Activated T-cell treated with anti-CD3 and anti-CD28 coated beads, Interleukin-2, amount 50 U/mL, for 1 hour (primary cell): ENCODE results near the gene TRIM9.

Source experiments
- DNase-seq: peaks from one replicate; pipeline ENCODE4 v3.0.0-alpha.2; 2020

TRIM9 gene

DNA sequence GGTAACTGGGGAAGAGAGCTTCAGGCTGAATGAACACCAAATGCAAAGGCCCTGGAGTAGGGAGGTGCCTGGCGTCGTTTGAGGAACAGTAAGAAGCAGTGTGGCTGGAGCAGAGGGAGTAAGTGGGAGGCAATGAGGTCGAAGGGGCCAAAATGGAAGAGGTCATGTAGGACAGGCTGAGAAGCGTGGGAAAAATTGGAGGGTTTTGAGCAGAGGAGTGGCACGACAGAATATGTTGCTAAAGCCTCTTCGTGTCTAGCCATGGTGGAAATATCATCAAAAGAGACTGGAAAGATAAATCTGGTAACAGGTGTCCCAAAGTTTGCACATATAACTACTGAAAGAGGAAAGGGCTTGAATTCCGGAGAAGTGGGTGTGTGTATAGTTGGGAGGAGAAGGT lies 1.9 kb downstream of the TRIM9 start:
- no peak for DNase-seq

DNA sequence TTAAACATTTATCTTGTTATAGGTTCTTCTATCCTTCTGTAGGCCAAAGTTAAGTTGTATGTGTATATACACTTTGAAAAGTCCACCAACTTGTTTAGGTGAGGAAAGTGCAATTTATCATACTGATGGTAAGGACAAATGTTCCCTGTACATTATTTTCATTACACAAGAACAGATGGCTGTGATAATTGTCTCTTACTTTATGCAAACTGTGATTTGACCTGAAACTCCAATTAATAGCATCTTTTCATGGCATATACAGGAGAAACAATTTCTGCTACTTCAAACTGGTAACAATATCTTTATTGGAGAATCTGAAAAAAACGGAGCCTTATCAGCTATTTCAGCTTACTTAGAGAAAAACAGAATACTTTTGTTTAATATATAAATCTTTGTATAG lies 5.6 kb downstream of the TRIM9 start:
- DNase-seq: no peak

DNA sequence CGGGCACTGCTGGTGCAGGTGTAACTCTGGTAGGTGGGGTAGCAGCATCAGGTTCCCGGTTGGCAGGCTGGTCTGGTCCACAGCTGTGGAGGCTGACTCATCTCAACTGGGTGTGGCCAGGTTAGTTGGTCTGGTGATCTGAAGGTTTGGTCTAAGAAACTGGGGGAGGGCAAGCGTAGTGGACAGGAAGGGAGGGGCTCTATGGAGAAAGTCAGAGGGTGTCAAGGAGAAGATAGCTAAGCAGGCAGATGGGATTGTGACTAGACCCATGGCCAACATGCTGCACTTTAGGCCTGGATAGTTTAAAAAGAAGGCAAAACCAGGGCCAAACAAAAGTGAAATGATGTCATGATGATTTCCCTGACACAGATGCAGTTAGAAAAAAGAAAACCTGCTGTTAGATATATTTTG lies 7.9 kb downstream of the TRIM9 start:
- DNase-seq: no peak

DNA sequence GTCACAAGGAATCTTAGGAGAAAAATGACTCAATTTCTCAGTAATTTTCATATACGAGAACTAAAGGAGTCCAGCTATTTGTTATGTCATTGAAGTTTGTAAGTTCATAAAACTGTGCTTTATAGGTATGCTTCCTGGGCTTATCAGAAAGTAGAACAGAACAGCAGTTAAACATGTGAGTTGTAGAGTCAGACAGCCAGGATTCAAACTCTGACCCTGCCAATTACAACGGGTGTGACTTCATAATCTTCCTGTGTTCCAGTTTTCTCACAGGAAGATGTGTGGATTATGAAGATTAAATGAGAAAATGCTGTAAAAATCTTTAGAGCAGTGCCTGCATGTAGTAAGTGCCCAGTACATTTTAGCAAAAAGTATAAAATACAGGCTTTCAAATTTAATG lies 8.9 kb downstream of the TRIM9 start:
- DNase-seq: no peak

DNA sequence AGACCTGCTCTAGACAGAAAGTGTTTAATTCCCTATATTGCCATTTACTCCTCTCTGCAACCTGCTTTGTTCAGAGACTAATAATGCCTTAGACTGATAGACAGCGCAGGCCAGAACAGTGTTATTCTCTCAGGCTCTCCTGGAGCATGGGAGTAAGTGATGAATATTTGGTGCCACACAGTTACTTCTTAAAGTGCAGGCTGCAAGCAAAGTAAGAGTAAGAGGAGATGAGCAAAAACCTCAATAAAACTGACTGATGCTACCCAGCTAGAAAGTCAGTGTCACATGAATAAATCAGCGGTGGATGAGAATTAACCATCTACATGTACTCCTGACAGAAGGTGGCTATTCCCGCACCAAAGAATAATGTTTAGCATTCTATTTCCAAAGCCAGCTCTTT lies 9.9 kb downstream of the TRIM9 start:
- DNase-seq: no peak

DNA sequence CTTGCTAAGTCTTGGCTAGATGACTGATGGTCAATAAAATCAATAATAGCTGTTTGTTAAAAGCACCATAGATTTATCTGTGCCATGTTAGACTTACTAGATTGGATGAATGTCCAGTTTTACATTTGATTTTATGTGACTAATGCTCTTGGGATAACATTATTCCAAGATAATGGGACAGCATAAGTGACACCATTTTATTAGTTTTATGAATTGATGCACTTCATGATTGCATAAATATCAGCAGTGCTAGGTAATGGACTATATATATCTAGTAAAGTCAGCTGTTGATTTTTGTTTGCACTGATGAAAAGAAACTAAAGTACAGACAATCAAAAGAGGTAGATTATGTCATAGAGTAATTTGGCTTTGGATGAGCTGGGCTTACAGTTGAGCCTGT lies 10.4 kb downstream of the TRIM9 start:
- DNase-seq: no peak

DNA sequence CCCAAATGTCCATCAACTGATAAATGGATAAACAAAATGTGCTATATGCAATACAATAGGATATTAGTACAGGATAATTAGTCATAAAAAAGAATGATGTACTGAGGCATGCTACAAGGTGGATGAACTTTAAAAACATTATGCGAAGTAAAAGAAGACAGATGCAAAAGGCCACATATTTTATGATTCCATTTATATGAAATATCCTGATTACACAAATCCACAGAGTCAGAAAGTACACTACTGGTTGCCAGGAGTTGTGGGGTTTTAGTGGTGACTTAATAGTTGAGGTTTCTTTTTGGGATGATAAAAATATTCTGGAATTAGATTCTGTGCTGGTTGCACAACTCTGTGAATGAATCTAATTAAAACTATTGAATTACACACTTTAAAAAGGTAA lies 12.6 kb downstream of the TRIM9 start:
- no peak for DNase-seq

DNA sequence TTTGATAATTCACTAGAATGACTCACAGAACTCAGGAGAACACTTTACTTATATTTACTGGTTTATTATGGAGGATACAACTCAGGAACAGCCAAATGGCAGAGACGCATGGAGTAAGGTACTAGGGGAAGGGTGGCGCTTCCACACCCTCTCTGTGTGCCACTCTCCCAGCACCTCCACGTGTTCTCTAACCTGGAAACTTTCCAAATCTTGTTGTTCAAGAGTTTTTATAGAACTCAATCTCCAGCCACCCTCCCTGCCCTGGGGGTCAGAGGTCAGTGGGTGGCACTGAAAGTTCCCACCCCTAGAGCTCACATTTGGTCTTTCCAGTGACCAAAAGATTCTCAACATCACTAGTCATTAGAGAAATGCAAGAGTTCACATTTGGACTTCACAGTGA lies 13.2 kb downstream of the TRIM9 start:
- no peak for DNase-seq

DNA sequence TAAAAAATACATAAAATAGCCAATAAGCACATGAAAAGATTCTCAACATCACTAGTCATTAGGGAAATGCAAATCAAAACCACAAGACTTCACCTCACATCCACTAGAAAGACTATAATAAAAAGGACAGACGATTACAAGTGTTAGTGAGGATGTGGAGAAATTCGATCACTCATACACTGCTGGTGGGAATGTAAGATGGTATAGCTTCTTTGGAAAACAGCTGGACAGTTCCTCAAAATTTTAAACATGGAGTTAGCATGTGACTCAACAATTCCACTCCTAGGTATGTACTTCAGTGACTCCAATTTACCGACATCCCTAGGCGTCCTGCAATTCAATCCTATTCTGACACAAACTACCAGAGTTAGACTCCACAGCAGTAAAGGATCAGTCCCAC lies 13.7 kb downstream of the TRIM9 start:
- DNase-seq: no peak

DNA sequence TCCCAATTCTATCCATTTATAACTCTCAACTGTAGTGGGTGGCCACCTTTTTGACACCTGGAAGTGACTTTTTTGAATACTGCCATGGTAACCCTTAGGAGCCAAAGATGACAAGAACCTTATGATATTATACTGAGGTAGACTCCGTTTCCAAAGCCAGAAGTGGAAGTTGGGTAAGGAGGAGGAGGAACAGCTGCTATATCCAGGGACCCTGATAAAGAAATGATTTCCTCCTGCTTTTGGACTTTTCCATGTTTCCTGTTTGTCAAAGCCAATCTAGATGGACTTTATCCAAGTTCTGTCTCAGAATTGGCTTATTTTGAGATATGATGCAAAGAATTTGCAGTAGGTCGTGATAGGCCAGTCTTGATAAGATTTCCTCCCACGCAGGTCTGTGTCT lies 14.3 kb downstream of the TRIM9 start:
- DNase-seq: no peak

DNA sequence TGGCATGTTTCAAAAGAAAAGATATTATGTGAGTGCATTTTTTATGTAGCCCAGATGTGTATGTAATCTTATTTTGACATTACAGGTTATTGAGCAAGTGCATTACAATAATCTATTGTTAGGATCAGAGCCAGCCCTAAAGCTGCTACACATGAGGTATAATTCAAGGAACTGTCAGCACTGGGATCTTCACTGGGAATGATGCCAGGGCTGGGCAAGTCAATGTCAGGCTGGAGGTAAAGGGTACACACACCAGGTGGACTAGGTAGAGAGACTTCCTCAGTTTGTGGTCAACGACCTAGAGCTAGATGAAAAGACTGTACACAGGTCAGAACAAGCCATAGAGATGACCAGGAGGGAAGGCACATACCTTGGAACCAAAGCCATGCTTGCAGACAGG lies 15.4 kb downstream of the TRIM9 start:
- DNase-seq: no peak

DNA sequence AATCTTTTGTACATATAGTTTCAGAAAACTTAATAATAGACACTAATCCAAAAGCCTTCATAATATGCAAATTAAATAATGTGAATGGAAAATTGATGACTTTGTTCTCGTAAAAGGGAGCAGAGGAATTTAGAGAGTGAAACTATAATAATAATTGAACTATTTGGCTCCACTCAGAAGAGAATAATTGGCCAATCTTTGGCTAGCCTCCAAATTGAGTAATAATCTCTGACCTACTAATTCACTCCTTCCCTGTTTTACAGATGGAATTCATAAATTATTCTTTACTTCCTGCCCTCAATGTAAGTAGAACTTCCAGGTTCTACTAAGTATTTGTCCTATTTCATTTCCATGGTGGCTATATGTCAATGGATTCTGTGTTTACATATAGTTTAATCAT lies 15.8 kb downstream of the TRIM9 start:
- no peak for DNase-seq

DNA sequence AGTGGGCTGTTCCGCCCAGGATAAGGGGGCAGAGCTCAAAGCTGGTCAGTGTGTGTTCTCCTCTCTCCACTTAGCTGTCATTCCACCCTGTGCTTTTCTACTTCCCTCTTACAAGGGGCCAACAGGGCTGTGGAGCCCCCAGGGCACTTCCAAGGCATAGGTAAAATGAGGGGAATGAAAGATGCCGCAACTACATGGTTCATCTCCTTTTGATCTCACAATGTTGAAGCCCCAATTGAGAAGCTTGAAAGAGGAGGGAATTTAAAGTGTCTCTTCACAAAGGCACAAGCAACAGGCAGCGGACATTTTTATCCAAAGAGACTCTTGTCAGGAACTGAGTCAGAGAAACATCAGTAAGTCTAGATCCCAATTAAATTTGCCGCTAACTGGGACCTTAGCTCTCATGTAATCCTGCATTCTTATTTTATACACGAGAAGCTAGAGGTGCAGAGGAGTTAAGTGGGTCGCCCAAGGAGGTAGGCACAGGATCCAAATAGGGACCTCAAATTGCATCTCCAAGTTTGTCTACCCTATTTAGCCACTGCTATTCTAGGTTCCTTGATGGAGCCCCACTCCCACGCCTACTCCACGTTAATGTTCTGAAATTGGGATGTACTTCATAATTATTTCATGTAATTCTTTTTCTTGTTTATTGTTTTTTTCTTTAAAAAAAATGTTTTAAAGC lies 20.1 kb downstream of the TRIM9 start:
- DNase-seq: no peak

DNA sequence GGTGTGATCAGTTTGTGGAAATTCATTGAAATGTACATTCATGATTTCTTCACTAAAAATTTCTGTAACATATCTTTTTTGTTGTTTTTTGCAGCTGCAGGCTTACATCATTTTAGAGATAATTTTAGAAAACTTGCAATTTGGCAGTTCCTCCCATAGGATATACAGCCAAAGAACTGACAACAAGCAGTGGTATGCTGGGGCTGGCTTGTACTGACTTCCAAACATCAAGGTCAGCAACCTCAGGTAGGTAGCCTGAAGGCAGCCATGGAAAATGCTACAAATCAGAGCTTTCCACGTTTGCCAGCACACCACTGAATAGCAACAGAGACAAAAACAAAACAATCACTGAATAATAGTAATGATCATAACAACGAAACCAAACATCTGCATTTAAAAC lies 21.2 kb downstream of the TRIM9 start:
- no peak for DNase-seq

DNA sequence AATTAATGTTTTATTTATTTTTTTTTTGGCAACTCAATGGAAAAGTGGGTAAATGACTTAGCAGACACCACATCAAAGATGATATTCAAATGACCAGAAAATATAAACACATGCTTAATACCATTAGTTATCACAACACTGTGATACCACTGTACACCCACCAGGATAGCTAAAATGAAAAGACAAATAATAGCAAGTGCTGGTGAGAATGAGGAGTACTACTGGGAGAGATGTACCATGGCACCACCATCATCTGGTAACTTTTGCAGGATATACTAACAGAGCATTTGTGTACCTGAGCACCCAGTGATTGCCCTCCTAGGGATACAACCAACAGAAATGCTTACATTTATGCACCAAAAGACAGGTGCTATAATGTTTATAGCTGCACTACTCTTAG lies 21.9 kb downstream of the TRIM9 start:
- DNase-seq: no peak

DNA sequence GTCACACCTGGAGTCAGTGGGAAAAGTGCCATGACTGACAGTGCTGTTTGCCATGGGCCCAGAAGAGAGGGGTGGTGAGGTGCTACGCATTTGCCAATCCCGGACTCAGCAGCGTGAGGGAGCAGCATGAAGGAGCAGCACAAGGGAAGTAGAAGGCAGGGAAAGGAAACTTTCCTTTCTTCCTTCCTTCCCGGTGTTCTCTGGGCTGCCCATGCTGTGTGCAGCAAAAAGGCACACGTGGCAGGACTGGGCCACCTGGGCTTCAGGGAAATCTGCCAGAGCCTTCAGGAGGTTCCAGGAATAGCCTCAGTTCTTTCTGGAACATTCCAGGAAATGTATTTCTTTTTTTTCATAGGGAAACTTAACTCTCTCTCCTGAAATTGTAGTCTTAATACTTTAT lies 23.0 kb downstream of the TRIM9 start:
- no peak for DNase-seq

DNA sequence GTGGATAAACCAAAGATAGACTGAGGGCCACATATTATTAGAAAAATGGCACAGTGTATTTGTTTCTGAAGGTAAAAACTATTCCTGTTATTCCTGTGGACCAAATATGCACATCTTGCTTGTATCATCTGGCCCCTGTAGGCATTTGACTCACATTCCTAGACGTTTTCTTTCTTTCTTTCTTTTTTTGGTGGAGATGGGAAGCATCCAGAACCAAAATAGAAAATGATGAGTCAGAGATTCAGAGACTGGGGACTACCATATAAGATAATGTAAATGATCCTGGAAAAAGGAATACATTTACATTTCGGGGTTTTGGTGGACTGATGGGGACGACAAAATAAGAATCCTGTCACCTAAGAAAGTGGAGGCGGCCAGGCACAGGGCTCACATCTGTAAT lies 24.2 kb downstream of the TRIM9 start:
- no peak for DNase-seq

DNA sequence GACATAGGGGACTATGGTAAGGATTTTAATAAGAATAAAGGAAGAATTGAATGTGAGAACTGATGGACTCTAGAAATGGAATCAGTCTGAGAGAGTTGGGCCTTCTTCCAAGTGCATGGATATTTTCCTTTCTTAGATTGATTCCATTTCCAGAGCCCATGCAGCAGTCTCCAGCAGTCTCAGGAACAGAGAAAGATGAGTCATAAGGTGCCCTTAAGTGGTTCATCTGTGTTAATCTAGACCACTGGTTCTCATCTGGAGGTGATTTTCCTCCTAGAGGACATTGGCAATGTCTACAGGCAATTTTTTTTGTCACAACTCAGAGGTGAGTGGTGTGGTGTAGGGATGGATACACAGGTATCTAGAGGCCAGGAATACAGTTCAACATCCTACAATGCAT lies 25.9 kb downstream of the TRIM9 start:
- no peak for DNase-seq

DNA sequence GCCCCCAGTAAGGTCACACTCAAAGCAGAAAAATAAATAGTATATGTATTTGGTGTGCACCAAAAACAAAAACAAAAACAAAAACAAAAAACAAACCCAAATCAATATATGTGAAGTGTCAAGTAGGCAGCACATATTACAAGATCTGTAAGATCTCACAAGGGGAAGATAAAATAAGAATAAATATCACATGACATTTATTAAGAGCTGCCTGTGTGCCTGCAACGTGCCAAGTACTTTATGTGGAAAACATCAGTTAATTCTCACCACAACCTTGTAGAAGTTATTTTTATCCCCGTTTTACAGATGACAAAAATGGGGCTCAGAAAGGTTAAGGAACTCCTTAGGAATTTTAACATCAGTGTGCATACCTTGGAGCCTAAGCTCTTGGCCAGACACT lies 26.6 kb downstream of the TRIM9 start:
- DNase-seq: no peak

DNA sequence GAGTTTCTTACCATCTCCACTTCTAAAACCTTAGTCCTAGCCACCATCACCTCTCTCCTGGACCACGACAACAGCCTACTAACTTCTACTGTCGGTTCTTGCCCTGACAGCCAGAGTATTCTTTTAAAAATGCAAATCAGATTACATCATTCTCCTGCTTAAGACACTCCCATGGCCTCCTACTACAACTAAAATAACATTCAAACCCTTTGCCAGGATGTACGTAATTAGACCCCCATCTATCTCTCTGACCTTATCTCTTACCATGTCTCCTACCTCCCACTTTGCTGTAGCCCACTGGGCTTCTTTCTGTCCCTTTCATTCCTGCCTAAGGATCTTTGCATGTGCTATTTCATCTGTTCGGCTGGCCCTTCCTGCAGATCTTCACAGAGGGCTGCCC lies 27.6 kb downstream of the TRIM9 start:
- no peak for DNase-seq

DNA sequence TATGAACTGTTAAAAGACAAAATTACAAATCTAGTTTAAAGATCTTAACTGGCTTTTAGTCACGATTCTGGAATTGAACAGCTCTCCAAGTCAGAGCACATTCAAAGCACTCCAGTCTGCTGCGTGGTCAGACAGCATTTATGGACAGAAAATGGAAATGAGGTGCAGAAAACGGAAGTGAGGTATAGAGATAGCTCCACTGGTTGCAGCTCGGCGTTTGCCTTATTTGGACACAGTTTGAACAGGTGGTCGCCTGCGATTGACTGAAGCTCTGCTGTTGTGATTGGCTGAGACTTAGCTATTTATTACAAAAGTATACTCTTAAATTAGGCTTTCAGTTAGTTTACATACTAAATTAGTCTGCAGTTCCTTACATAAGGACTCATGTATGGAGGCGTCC lies 28.3 kb downstream of the TRIM9 start:
- DNase-seq: no peak

DNA sequence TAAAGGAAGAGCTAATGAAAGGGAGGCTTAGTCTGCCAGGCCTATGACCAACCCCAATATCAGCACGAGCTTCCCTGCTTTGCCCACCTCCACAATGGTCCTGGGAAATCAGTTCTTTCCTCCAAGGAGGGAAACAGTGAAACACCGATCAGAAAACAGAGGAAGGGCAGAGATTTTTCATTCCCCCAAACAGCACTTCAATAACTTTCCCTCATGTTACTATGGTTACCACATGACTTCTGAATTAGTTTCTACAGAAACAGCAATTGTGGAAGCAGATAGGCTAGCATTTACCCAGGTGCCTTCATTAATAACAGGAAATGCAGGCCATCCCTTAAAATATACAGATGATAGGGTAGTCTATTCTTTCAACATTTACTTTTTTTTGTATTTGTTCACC lies 35.9 kb downstream of the TRIM9 start:
- DNase-seq: no peak

DNA sequence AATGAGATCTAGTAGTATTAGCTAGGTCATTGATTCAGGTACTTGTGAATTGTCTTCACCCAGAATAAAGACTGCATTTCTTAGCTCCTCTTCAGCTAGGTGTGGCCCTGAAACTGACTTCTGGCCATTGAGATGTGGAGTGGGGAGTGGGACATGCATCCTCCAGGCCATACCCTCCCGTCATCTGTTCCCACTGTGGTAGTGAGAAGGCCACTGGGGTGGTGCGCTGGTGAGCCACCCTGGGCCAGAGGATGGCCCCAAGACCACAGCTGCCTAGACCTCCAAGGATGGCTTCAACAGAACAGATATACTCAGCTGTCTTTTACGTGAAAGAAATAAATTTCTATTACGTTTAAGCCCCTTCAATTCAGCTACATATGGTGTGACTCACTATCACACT lies 36.5 kb downstream of the TRIM9 start:
- no peak for DNase-seq

DNA sequence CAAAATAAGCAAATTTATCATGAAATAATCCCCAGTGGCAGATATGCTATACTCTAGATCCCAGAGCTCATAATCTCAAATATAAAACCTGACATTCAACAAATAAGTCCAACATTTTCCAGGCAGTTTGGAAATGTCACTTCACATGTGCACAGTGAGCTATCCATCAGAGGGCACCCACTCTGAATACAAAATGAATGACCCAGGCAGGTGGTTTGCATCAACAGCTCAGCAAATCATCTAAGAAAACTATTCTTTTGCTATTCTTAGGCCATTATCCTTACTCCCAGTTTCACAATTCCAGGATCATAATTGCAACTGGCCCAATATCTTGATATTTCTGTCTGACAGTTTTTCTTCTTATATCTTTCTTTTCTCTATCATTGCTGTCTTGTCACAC lies 38.5 kb downstream of the TRIM9 start:
- DNase-seq: no peak

DNA sequence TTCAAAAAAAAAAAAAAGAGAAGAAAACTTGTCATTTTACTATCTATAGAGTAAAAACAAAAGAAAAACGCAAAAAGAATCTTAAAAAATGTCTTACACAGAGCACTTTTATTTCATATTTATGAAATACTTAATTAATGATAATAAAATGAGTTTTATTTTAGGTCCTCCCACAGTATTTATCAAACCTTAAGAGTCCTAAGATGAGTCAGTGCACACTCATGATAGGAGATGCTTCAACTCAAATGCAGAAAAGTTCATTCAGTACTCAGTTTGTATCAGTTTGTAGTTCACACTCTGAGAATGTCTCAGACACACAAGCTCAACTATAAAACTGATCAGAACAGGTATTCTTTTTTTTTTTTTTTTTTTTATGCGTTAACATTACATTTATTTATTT lies 41.7 kb downstream of the TRIM9 start:
- no peak for DNase-seq

DNA sequence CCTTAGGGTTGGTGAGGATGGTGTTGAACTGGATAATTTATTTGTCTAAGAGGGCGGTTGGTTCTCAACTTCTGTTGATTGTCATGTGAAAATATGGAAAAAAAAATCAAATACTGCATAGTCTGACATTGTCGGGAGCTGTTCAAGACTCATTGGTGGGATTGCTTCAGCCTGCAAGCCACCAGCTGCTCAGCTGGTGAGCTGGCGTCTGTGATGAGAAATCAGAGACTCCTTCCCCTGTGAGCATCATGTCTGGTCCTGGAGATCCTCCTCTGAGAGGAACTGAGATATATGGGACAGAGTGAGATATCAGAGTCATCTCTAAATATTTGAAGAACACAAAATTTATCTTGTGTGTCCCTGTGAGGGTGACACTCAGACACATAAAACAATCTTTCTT lies 49.9 kb downstream of the TRIM9 start:
- no peak for DNase-seq
